Mucosa of stomach (tissue), 1 donor: ENCODE measurements around the gene TACR2.

ENCODE experiments used
- H3K27me3 ChIP-seq: one replicate; pipeline ENCODE4 v1.7.0; 2013; ENCODE audit warnings: mild to moderate bottlenecking, low read length; ENCODE audit not compliant: control insufficient read depth, insufficient read depth
- H3K36me3 ChIP-seq: one replicate; pipeline ENCODE4 v1.7.0; 2013; ENCODE audit warnings: low read length; ENCODE audit not compliant: control insufficient read depth, insufficient read depth
- H3K4me1 ChIP-seq: one replicate; pipeline ENCODE4 v1.7.0; 2013; ENCODE audit warnings: mild to moderate bottlenecking, low read length; ENCODE audit not compliant: control insufficient read depth, insufficient read depth
- H3K4me3 ChIP-seq: one replicate; pipeline ENCODE4 v1.7.0; 2013; ENCODE audit warnings: low read length
- H3K9ac ChIP-seq: one replicate; pipeline ENCODE4 v1.7.0; 2013; ENCODE audit warnings: mild to moderate bottlenecking, low read length, moderate library complexity
- H3K9me3 ChIP-seq: one replicate; pipeline ENCODE4 v1.7.0; 2013; ENCODE audit warnings: mild to moderate bottlenecking, low read length, moderate library complexity; ENCODE audit not compliant: control insufficient read depth
- donor health status: Pancreatic carcinoma.

The TACR2 gene

DNA sequence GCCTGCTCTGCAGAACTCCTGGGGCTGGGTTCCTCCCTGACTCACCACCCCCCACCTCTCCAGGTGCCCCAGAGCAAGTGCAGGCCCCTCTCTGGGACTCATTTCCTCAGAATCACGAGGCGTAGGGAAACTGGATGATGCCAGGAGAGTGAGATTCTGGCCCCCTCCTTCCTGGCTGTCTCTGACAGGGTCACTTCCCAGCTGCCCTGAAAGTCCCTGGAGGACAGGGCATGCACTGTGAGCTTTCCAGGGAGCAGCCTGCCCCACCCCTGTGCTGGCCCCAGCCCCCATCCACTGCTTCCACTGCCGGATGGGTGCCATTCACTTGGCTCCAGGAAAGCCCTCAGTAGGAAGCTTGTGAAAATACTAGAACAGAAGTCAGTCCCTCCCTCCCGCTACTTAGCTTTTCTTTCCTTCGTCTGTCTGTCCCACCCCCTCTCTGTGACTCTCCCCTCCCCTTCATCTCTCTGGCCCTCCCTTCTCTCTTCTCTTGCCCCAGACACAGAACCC is 10.4 kb downstream of the TACR2 start:
- H3K9me3 ChIP-seq: no peaks in the 10 kb centered on the region
- H3K36me3 ChIP-seq: peaks cover 8% of the 10 kb centered on the region
- no peak overlapping the region for H3K9ac ChIP-seq
- H3K4me3 ChIP-seq: no peak overlapping the region
- peaks cover 27% of the 10 kb centered on the region for H3K4me1 ChIP-seq
- no peaks in the 10 kb centered on the region for H3K27me3 ChIP-seq

- no peaks in the 10 kb centered on the region for H3K27me3 ChIP-seq
- peaks cover 27% of the 10 kb centered on the region for H3K4me1 ChIP-seq
- no peak overlapping the region for H3K4me3 ChIP-seq
- H3K9me3 ChIP-seq: no peaks in the 10 kb centered on the region
- no peak overlapping the region for H3K9ac ChIP-seq
- H3K36me3 ChIP-seq: peaks cover 11% of the 10 kb centered on the region
These were observed 11.5 kb downstream of the TACR2 start for GRCh38 chr10:69405221-69405620.

DNA sequence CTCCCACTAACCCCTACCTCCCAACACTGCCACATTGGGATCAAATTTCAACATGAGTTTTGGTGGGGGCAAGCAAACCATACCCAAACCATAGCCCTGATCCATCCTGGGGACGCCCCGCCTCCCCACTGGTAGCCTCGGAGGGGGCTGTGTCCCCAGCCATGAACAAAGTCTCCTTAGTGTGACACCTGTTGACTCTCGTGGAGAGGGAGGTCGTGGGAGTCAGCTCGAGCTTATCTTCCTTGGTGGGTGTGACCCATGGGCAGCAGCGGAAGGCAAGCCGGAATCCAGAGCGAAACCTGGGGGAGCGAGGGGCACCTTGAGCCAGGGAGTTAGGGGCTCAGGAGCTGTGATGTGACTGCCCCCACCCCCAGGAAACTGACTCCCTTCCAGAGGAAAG is 11.9 kb downstream of the TACR2 start:
- H3K27me3 ChIP-seq: no peaks in the 10 kb centered on the region
- H3K4me1 ChIP-seq: peaks cover 27% of the 10 kb centered on the region
- no peak overlapping the region for H3K9ac ChIP-seq
- H3K9me3 ChIP-seq: no peaks in the 10 kb centered on the region
- peaks cover 11% of the 10 kb centered on the region for H3K36me3 ChIP-seq
- no peak overlapping the region for H3K4me3 ChIP-seq

DNA sequence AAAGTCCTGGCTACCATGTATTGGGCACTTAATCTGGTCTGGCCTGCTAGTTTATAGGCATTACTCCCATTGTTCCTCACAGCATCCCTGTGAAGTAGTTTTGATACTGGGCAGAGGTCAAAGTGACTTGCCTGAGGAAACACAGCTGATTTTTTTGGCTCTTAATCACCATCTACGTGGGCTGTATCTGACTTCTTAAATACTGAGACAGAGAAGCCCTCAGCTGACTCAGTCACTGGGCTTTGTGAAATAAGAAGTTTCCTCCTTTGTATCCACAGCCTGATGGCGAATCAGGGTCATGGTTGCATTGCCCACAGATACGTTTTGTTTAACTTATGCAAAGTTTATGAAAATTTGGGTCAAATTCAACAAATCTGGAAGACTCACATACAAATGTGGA is 13.2 kb downstream of the TACR2 start:
- no peaks in the 10 kb centered on the region for H3K27me3 ChIP-seq
- H3K9me3 ChIP-seq: no peaks in the 10 kb centered on the region
- peaks cover 11% of the 10 kb centered on the region for H3K36me3 ChIP-seq
- H3K4me1 ChIP-seq: peaks cover 21% of the 10 kb centered on the region
- no peak overlapping the region for H3K9ac ChIP-seq
- no peak overlapping the region for H3K4me3 ChIP-seq

DNA sequence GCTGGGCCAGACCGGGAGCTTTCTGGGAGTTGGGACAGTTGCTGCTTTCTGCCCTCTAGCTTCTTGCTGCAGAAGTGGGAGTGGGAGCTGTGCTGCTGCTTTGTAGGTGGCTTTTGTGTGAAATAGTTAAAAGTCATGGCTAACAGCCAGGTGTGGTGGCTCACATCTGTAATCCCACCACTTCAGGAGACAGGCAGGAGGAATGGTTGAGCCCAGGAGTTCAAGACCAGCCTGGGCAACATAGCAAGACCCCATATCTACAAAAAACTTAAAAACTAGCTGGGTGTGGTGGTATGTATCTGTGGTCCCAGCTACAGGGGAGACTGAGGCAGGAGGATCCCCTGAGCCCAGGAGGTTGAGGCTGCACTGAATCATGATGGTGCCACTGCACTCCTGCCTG is 13.7 kb downstream of the TACR2 start:
- H3K4me1 ChIP-seq: peaks cover 18% of the 10 kb centered on the region
- no peak overlapping the region for H3K4me3 ChIP-seq
- no peak overlapping the region for H3K9ac ChIP-seq
- H3K36me3 ChIP-seq: peaks cover 11% of the 10 kb centered on the region
- no peaks in the 10 kb centered on the region for H3K27me3 ChIP-seq
- H3K9me3 ChIP-seq: no peaks in the 10 kb centered on the region

DNA sequence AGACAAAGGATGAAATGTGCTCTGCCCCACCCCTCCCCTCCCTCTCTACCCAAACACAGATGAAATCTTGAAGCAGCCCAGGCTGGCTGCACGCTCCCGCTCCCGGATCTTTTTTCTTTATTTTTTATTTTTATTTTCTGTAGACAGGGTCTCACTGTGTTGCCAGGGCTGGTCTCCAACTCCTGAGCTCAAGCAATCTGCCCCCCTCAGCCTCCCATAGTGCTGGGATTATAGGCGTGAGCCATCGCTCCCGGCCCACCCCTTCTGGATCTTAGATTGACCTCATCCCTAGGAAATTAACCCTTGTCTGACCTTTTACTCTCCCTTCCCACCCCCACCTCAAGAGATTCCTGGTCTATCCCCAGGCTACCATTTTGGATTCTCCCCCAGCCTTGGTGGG is 14.3 kb downstream of the TACR2 start:
- H3K27me3 ChIP-seq: no peaks in the 10 kb centered on the region
- peaks cover 14% of the 10 kb centered on the region for H3K4me1 ChIP-seq
- no peak overlapping the region for H3K4me3 ChIP-seq
- H3K9ac ChIP-seq: no peak overlapping the region
- no peaks in the 10 kb centered on the region for H3K9me3 ChIP-seq
- peaks cover 11% of the 10 kb centered on the region for H3K36me3 ChIP-seq

DNA sequence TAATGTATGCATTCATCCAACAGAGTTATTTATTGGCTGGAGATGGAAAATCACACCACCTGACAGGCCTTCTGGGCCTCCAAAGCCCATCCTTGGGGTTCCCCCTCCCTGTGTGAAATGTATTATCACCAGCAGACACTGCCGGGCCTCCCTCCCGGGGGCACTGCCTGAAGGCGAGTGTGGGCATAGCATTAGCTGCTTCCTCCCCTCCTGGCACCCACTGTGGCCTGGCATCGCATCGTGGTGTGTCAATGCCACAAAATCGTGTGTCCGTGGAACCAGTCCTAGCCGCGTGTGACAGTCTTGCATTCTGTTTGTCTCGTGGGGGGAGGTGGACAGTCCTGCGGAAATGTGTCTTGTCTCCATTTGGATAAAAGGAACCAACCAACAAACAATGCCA is 15.3 kb downstream of the TACR2 start:
- Histone ChIP-seq H3K4me3 (no peak overlapping the region), H3K9me3 (no peaks in the 10 kb centered on the region), H3K27me3 (no peaks in the 10 kb centered on the region), H3K36me3 (peaks cover 11% of the 10 kb centered on the region), H3K4me1 (peaks cover 4% of the 10 kb centered on the region), H3K9ac (no peak overlapping the region)

DNA sequence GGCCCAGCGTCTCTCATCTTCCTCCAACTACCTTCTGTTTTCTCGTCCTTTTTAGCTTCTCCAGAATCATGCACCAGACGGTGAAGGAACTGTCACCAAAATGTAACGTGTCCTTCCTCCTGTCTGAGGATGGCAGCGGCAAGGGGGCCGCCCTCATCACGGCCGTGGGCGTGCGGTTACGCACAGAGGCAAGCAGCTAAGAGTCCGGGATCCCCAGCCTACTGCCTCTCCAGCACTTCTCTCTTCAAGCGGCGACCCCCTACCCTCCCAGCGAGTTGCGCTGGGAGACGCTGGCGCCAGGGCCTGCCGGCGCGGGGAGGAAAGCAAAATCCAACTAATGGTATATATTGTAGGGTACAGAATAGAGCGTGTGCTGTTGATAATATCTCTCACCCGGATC is 15.8 kb downstream of the TACR2 start:
- Histone ChIP-seq H3K9ac (no peak overlapping the region), H3K36me3 (peaks cover 11% of the 10 kb centered on the region), H3K27me3 (no peaks in the 10 kb centered on the region), H3K4me3 (no peak overlapping the region), H3K4me1 (no peaks in the 10 kb centered on the region), H3K9me3 (no peaks in the 10 kb centered on the region)

GRCh38 chr10:69398466-69398865 is 18.3 kb downstream of the TACR2 start:
- no peaks in the 10 kb centered on the region for H3K9me3 ChIP-seq
- H3K27me3 ChIP-seq: no peaks in the 10 kb centered on the region
- no peak overlapping the region for H3K4me3 ChIP-seq
- no peak overlapping the region for H3K9ac ChIP-seq
- H3K4me1 ChIP-seq: no peaks in the 10 kb centered on the region
- peaks cover 11% of the 10 kb centered on the region for H3K36me3 ChIP-seq

GRCh38 chr10:69397972-69398371 is 18.7 kb downstream of the TACR2 start:
- Histone ChIP-seq H3K4me3 (no peak overlapping the region), H3K9ac (no peak overlapping the region), H3K36me3 (peaks cover 11% of the 10 kb centered on the region), H3K9me3 (no peaks in the 10 kb centered on the region), H3K4me1 (no peaks in the 10 kb centered on the region), H3K27me3 (no peaks in the 10 kb centered on the region)

DNA sequence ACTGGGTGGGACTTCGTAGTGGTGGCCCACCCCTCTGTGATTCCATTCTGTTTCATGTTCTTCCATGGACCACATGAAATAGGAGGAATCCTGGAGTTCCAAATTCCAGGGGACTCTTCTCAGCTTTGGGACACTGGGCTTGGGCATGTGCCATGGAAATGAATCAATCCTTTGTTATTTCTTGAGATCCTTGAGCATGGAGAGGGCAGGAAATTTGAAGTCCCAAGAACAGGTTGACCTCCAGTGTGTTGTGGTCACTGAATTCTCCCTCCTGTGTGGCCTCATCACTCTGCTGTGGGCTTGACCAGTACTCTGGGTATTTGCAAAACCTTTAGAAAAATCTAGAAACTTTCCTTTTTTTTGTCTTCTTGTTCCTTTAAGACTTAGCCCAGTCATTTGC is 22.7 kb downstream of the TACR2 start:
- H3K27me3 ChIP-seq: no peaks in the 10 kb centered on the region
- no peak overlapping the region for H3K4me3 ChIP-seq
- peaks cover 23% of the 10 kb centered on the region for H3K4me1 ChIP-seq
- H3K36me3 ChIP-seq: no peaks in the 10 kb centered on the region
- no peak overlapping the region for H3K9ac ChIP-seq
- H3K9me3 ChIP-seq: no peaks in the 10 kb centered on the region

DNA sequence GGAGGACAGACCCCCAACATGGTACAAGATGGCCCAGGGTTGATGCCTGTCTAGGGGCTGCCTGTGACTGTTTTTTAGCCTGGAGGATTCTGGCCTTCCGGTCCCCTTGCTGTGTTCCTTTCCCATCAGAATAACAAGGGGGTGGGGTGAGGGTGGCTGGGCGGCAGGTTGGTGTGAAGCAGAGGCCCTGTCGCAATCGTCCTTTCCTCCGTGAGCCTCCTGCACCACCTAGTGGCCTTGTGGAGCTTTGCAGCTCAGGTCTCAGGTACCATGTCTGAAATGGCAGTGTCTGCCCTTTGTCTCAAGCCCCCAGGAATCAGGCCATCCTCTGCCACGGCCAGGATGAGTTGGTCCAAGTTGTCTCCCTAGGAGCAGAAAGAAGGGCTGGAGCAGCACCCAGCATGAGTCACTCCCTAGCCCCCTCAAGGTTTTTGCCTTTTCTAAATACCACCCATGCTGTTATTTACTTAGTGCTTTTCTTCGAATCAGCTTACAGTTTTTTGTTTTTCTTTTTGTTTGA is 24.2 kb downstream of the TACR2 start:
- no peaks in the 10 kb centered on the region for H3K36me3 ChIP-seq
- no peak overlapping the region for H3K9ac ChIP-seq
- H3K9me3 ChIP-seq: no peaks in the 10 kb centered on the region
- H3K4me1 ChIP-seq: peaks cover 23% of the 10 kb centered on the region
- H3K27me3 ChIP-seq: no peaks in the 10 kb centered on the region
- H3K4me3 ChIP-seq: no peak overlapping the region

DNA sequence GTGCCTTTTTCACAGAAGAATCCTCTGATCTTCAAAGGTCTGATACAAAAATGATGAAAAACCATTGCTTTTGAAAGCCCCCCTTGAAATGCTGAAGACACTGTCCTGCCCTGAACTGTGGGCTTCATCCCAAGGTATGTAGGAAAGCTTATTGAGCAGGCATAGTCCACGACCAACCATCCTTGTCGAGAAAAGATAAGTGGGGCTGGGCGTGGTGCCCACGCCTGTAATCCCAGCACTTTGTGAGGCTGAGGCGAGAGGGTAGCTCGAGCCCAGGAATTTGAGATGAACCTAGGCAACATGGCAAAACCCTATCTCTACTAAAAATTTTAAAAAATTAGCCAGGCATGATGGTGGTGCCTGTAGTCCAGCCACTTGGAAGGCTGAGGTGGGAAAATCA is 25.6 kb downstream of the TACR2 start:
- Histone ChIP-seq H3K27me3 (no peaks in the 10 kb centered on the region), H3K9ac (no peak overlapping the region), H3K4me3 (no peak overlapping the region), H3K9me3 (no peaks in the 10 kb centered on the region), H3K4me1 (peaks cover 23% of the 10 kb centered on the region), H3K36me3 (no peaks in the 10 kb centered on the region)
